ENCODE measurements around the gene ZFYVE1. TPM values are rescaled to one million over a fixed set of nuclear protein-coding genes. Genes with fewer than 3 reads are reported as not detected.
A peak's percentile ranks its signal among the peaks of the same experiment; 100 is the strongest.
"Not testable (repeated sequence)": the region's sequence is repeated elsewhere in the genome, so short reads cannot be mapped to it uniquely, and the experiment has no call there.

ZFYVE1 gene
- total RNA-seq, 1 donor from 2014 or later = 34.1 TPM

DNA sequence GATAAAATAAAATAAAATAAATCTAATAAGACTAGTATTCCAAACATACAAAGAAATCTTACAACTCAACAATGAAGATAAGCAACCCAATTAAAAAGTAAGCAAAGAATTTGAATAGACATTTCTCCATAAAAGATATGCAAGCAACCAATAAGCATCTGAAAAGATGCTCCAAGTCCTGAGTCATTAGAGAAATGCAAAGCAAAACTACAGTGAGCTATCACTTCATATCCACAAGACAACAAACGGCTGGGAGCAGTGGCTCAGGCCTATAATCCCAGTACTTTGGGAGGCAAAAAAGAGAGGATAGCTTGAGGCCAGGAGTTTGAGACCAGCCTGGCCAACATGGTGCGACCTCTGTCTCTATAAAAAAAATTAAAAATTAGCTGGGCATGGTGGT lies 26.8 kb downstream of the ZFYVE1 start:
- no peak for DNase-seq (ENCODE audit: low read depth)

DNA sequence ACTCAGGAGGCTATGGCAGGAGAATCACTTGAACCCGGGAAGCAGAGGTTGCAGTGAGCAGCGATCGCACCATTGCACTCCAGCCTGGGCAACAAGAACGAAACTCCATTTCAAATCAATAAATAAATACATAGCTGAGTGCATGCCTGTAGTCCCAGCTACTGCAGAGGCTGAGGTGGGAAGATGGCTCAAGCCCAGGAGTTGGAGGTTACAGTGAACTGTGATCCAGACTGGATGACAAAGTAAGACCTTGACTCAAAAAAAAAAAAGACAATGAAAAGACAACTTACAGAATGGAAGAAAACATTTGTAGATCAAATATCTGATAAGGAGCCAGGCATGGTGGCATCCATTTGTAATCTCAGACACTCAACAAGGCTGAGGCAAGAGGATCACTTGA lies 27.6 kb downstream of the ZFYVE1 start:
- no peak for DNase-seq (ENCODE audit: low read depth)

- DNase-seq (ENCODE audit: low read depth) = no peak
Observed at GRCh38 chr14:72998252-72998903, 28.5 kb downstream of the ZFYVE1 start.

DNA sequence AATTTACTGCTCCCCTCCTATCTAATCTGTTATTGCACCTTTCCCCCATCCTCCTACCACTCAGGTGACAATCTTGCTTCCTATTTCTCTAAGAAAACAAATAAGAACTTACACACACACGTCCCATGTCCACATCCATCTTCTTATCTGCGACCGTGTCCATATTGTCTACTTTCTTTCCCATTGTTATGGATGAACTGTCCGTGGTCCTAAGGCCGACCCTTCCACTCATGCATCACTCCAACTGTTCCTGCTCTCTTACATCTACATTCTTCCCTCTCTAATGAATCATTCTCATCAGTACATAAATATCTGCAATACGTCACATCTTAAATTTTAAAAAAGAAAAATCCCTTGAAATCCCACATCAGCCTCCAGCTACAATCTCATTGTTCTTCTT lies 30.0 kb downstream of the ZFYVE1 start:
- no peak for DNase-seq (ENCODE audit: low read depth)

- DNase-seq (ENCODE audit: low read depth) = no peak
Observed at GRCh38 chr14:72990171-72990570, 36.7 kb downstream of the ZFYVE1 start.

GRCh38 chr14:72986857-72987256 lies 40.0 kb downstream of the ZFYVE1 start:
- no peak for DNase-seq (ENCODE audit: low read depth)

- DNase-seq (ENCODE audit: low read depth) = no peak
Observed at GRCh38 chr14:72986214-72986613, 40.7 kb downstream of the ZFYVE1 start.

DNA sequence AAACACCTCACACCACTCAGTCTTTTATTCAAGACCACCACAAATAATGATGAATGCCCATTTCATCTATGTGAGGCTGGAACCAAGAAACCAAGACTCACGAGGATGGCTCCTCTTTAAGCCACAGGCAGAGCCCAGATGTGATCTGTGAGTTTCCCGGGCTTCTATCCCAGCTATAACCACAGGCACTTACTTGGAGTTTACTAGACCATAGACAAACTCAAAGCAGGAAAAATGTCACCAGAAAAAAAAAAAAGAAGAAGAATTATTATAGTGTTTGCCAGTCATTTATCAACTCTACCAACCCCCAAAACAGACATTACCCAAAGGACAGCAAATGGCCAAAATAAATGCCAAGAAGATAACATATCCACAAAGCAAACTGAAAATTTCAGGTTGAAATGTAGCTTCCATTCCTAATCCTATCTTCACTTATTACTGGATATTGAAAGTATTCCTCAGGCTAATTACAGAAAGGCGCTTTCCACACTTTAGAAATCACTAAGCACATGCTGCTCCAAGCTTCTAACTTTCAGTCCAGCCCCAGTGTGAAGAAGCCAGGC lies 44.7 kb downstream of the ZFYVE1 start:
- DNase-seq (ENCODE audit: low read depth) = no peak

GRCh38 chr14:72980863-72981262 lies 46.0 kb downstream of the ZFYVE1 start:
- DNase-seq (ENCODE audit: low read depth) = no peak

DNA sequence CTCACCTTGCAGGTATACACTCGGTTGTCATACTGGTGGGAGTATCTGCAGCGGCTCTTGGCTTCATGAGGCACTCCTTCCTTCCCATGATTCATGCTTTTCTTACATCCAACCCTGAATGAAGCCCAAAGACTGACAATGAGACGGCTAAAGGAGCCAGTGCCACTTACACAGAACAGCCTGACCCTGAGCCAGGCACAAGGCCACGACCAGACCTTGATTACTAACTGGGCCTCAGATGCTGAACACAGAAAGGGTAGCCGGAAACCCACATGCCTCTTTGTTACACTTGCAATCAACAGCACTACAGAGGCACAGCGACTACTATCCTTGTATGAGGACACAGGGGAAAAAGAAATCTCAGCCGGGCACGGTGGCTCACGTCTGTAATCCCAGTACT lies 48.0 kb downstream of the ZFYVE1 start:
- no peak for DNase-seq (ENCODE audit: low read depth)

GRCh38 chr14:72975770-72976169 lies 51.1 kb downstream of the ZFYVE1 start:
- DNase-seq (ENCODE audit: low read depth) = no peak

GRCh38 chr14:72974661-72975060 lies 52.2 kb downstream of the ZFYVE1 start:
- no peak for DNase-seq (ENCODE audit: low read depth)

DNA sequence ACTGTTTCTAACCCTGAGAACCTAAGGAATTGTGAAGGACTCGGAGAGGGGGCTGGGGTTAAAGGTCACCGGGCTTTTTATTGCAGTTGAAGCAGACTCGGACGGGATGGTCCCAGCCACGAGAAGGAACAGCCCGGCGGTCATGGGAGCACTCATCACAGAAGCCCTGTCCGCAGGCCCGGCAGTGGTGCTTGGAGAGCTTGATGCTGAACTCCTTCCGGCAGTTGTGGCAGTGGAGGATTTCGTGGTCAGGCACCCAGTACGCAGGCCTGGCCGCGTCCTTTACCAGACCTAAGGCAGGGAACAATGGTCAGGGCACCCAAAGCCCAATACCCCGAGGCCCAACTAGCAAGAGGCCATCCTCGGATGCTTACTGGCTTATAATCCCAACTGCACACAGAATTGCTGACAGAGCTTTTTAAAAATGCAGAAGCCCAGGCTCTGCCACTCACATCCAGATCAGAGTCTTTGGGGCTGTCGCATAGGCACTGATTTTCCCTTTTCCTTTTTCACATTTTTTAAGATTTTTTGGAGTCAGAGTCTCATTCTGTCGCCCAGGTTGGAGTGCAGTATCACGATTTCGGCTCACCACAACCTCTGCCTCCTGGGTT lies 56.0 kb downstream of the ZFYVE1 start:
- no peak for DNase-seq (ENCODE audit: low read depth)

DNA sequence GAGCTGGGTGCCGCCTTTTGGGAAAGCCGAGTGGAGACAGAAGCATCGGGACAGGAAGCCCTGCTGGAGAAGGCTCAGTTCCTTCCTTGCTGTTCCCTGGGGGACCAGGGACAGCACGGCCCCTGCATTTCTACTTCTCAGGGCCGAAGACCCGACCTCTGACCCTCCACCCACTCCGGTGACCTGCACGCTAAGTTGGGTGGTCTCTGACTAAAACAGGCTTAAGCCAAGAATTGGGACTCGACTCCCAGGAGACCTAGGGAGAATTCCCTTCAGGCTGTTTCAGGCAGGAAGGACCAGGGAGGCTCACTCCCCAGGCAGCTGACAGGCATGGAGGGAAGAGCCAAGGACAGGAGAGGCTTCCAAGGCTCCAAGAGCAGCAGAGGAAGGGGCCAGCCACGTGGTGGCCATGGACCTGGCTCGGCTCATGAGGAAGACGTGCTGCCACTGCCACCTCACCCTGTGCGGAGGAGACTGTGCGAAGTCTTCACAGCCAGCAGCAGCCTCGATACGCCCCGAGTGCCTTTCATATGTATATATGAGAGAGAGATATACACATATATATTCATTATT lies 56.8 kb downstream of the ZFYVE1 start:
- DNase-seq (ENCODE audit: low read depth) = no peak

DNA sequence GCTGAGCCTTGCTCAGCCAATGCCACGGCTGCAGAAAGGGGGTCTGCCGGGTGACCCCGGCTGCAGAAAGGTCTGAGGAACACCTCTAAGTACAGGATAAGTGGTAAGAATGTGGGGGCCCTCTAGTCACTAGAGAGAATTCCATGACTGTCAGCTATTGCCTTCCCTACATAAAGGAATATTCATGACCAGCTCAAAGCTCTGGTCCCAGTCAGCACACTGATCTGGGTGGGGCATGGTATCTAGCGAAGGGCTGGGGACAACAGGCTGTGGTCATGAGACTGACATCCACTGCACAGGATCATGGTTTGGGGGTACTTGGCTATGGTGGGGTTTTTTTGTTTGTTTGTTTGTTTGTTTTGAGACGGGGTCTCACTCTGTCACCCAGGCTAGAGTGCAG lies 58.6 kb downstream of the ZFYVE1 start:
- no peak for DNase-seq (ENCODE audit: low read depth)

DNA sequence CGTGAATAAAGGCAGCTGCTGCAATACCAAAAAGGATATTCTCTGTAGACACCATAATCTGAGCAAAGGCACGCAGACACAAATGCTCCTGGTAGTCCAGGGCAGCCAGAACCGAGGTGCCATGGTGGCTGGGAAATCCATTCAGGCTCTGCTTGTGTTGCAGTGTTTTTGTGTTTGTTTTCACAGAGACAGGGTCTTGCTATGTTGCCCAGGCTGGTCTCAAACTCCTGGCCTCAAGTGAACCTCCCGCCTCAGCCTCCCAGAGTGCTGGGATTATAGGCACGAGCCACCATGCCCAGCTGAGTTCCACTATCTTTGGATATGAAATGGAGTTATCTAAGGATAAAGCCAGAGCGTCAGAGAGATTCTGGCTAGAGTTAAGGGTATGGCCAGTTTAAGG lies 60.9 kb downstream of the ZFYVE1 start:
- no peak for DNase-seq (ENCODE audit: low read depth)

GRCh38 chr14:72965249-72965648 lies 61.7 kb downstream of the ZFYVE1 start:
- peak; percentile 42 for DNase-seq (ENCODE audit: low read depth)

- DNase-seq (ENCODE audit: low read depth) = peak; percentile 60
Observed at GRCh38 chr14:72962829-72963312, 64.0 kb downstream of the ZFYVE1 start.

- peak; percentile 16 for DNase-seq (ENCODE audit: low read depth)
Observed at GRCh38 chr14:72962336-72962754, 64.6 kb downstream of the ZFYVE1 start.

GRCh38 chr14:72961579-72962335 lies 65.1 kb downstream of the ZFYVE1 start:
- peak; percentile 81 for DNase-seq (ENCODE audit: low read depth)

DNA sequence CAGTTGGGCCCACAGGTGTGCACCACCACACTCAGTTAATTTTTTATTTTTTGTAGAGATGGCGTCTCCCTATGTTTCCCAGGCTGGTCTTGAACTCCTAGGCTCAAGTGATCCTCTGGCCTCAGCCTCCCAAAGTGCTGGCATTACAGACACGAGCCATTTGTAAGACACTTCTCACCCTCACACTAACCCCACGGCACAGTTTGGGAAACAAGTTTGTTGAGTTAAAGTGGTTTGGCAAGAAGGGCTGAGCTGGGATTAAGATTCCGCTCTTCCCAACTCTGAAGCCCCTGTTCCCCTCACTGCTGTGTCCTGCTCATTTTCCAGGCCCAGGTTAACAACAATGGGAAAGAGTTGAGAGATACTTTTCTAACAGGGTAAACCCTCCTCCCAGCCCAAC lies 65.9 kb downstream of the ZFYVE1 start:
- not testable (repeated sequence) for DNase-seq (ENCODE audit: low read depth)

GRCh38 chr14:72958548-72958947 lies 68.4 kb downstream of the ZFYVE1 start:
- DNase-seq (ENCODE audit: low read depth) = no peak
